Activated CD4-positive, alpha-beta T cell treated with anti-CD3 and anti-CD28 coated beads for 4 hours (primary cell): Measurements from ENCODE around the gene CREB1.

Source experiments
- DNase-seq, 2 donors: peaks; one replicate each; pipeline ENCODE4 v3.0.0-alpha.2; 2020

Gene CREB1

GRCh38 chr2:207504513-207505170 lies 25.1 kb upstream of the CREB1 start:
- DNase-seq = no peak

GRCh38 chr2:207505171-207505570 lies 24.6 kb upstream of the CREB1 start:
- DNase-seq = no peak

DNA sequence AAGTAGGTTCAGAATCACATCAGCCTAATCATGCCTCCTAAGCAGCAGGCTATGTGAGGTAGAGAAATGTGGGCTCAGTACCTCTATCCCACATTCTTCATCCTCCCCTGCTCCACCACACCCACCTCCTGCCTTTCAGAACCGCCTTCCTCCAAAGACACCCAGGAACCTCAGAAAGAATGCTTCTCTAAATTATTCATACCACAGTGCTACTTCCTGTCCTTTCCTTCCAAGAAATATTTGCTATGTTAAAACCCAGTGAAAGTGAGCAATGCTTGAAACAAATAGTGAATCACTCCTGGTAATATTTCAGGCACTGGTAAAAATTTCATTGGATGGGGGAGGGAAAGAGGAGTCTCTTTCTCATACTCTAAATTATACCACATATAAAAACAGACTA lies 24.0 kb upstream of the CREB1 start:
- no peak for DNase-seq

DNA sequence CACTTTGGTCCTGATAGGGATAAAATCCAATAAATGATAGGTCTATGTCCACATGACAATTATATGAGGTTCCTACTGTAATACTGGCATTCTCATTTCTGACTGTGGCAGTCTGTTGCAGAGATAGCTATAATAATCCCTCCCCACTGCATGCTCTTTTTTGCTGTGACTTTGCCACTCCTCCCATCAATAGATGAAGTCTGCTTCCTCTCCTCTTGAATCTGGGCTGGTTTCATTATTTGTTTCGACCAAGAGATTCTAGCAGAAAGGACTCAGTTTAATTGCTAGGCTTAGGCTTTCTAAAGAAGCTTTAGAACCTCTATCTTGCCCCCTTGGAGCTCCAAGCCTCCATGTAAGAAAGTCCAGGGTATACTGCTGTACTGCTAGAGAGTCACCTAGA lies 23.3 kb upstream of the CREB1 start:
- DNase-seq = no peak

- no peak for DNase-seq
Measured at GRCh38 chr2:207510148-207510547, 19.6 kb upstream of the CREB1 start.

- DNase-seq = no peak
Measured at GRCh38 chr2:207511851-207512250, 17.9 kb upstream of the CREB1 start.

GRCh38 chr2:207512356-207512755 lies 17.4 kb upstream of the CREB1 start:
- DNase-seq = no peak

DNA sequence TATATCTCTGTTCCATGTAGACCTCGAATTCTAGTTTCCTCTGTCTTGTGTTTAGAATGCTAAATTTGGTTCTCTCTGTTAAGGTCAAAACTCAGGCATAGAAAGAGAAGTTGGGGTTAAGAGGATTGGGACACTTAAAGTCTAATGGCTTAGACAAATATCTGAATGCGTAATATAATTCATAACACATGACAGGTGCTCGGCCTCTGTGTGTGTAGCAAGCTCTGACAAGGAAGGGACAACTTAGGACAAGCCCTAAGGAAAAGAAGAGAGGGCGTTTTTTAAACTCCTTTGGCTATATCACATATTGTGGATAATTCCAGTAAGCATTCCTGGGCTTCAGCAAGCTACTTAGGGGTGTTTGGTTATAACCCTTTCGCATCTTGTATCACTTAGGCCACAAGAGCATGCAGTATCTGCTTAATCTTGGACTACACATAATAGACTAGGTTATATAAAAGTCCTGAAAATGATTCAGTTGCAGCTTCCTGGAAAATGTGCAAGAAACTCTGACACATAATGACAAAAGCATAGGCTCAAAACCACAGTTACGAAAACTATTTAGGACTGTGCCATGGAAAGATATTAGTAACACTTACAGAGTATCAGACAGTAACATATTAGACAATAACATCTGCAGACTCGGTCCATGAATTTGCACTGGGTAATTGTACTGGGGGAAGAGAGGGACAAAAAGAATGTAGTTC lies 16.1 kb upstream of the CREB1 start:
- DNase-seq = no peak

- no peak for DNase-seq
Measured at GRCh38 chr2:207514451-207514850, 15.3 kb upstream of the CREB1 start.

- no peak for DNase-seq
Measured at GRCh38 chr2:207515671-207516070, 14.1 kb upstream of the CREB1 start.

GRCh38 chr2:207516206-207516605 lies 13.6 kb upstream of the CREB1 start:
- no peak for DNase-seq

- DNase-seq = no peak
Measured at GRCh38 chr2:207523005-207523404, 6.8 kb upstream of the CREB1 start.

GRCh38 chr2:207525296-207525695 lies 4.5 kb upstream of the CREB1 start:
- DNase-seq = no peak

- DNase-seq = peak; percentile 59 to 69
Measured at GRCh38 chr2:207528980-207529329, 807 bp upstream of the CREB1 start.

GRCh38 chr2:207530160-207531031 lies 634 bp downstream of the CREB1 start:
- DNase-seq = peak; percentile 41 to 47

DNA sequence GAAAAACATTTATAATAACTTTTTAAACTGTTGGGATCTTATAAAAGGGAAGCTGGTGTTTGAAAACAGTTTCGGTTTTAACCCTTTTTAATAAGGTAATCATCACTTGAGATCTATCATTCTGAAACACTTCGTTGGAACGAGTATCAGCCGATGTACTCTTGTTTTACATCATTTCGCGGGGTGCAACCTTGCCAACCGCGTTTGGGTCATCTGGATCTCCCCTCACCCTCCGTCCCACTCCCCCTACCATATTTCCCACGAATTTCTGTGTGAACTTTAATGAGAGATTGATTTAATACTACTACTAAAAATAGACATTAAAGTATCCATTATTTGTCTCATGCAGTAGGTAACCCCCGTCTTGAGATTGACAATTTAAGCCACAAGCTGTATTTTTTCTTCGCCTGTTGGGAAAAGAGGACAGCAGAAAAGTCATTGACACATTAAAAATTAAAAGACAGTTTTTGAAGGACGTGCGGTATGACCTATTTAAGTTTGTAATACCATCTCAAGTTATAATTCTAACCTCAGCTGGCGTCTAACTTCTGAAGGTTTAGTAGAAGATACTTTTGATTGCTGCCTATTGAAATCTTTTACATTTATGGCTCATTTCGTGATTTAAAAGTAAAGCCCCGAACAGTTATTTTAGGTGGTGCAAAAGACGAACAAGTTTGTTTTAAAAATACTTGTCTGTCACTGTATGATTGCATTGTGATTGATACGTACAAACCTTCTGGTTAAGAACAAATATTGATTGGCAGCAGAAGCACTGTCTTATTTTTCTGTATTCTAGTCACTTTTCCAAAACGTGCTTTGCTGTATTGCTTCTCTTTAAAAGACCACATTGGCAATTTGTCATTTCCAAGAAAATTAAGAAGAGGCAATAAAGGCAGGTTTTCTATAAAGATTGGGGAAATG lies 1.5 kb downstream of the CREB1 start:
- DNase-seq = peak in 1 of 2 donors; percentile 14

DNA sequence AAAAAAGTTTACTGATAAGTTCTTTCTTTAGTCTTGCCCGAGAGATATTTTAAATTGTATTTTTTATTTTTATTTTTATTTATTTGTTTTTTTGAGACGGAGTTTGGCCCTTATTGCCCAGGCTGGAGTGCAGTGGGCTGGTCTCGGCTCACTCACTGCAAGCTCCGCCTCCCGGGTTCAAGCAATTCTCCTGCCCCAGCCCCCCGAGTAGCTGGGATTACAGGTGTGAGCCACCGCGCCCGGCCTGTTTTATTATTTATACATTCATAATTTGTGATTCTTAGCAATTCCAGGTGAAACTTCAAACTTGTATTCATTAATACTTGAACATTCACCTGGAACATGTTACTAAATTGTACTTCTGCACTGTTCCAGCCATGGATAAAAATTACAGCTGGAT lies 2.9 kb downstream of the CREB1 start:
- DNase-seq = no peak

GRCh38 chr2:207533461-207534008 lies 3.8 kb downstream of the CREB1 start:
- DNase-seq = no peak

GRCh38 chr2:207534417-207534816 lies 4.7 kb downstream of the CREB1 start:
- DNase-seq = no peak

- no peak for DNase-seq
Measured at GRCh38 chr2:207539470-207539869, 9.7 kb downstream of the CREB1 start.

DNA sequence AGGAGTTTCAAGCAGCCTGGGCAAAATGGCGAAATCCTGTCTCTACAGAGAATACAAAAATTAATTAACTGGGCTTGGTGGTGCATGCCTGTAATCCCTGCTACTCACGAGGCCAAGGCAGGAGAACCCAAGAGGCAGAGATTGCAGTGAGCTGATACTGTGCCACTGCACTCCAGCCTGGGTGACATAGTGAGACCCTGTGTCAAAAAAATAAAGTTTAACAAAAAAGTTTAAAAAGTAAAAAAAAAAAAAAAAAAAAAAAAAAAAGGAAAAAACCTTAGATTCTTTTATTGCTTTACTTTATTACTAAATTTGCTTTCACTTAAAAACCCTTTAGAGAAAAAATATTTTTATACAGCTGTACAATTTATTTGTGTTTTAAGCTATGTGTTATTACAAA lies 10.7 kb downstream of the CREB1 start:
- DNase-seq = no peak

DNA sequence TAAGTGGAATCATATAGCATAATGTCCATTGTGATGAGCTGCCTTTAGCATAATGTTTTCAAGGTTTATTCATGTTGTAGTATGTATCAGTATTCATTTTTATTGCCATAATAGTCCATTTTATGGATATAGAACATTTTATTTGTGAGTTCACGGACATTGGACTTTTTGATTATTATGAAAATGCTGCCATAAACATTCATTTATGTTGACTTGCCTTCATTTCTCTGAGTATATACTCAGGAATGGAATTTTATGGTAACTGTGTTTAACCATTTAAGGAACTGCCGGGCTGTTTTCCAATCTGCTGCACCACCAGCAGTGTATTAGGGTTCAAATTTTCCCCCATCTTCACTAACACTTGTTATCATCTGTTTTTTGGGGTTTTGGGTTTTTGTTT lies 12.2 kb downstream of the CREB1 start:
- DNase-seq = no peak
